Testis (tissue), 2 donors: ENCODE measurements around the gene SMAP1.
"Not testable (repeated sequence)": the region's sequence is repeated elsewhere in the genome, so short reads cannot be mapped to it uniquely, and the experiment has no call there.

Experiments used
- CTCF ChIP-seq, 3 experiments: fragments of 450-650 bp in 2 of 3; fragments of 200-600 bp in 1 of 3; sonication (generic) in 1 of 3; IDR thresholded peaks; one replicate each; pipeline ENCODE4 v1.5.1; 2016 to 2019; ENCODE audit warnings: antibody characterized with exemption in 3 of 3, mild to moderate bottlenecking in 2 of 3, moderate library complexity in 1 of 3
- POLR2A ChIP-seq: fragments of 450-650 bp; IDR thresholded peaks from one replicate; pipeline ENCODE4 v1.6.1; 2017; ENCODE audit warnings: antibody characterized with exemption, mild to moderate bottlenecking, moderate library complexity

- TF ChIP-seq CTCF (IDR thresholded peaks at IDR 0.05); POLR2A: not testable (repeated sequence)
Measured at GRCh38 chr6:70742462-70742861, 74.8 kb downstream of the SMAP1 start.
